Measurements from ENCODE around the gene RAPGEF1.

RAPGEF1 gene

DNA sequence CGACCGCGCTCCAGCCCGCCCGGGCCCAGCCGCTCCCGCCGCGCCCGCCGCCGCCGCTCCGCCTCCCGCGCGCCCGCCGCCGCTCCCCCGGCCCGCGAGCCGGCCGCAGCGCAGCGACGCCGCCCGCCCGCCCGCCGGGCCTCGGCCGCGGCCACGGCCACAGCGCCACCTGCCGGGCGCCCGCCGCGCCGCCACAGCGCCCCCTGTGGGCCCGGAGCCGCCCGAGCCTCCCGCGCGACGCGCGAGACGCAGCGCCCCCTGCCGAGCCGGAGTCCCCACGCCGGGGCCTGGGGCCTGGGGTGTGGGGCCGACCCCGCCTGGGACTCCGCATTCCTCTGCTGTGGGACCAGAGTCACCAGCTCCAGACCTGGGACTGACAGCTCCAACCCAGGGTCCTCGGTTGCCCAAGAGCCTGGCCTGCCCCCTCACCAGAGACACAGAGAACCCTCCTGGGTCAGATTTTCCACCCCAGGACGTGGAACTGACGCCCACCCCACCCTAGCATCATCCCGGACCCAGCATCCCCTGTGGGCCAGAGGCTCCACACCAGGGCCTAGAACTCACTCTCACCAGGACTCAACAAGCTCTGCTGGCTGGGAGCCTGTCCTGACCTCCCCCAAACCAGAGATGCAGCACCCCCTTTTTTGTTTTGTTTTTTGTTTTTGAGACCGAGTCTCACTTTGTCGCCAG is at the start of gene RAPGEF1:
TSS of gene RAPGEF1 (minus strand) at position 118 of the 690 bp plus-strand sequence. CDS start 246 bp downstream, outside the sequence.
- H3K4me3 ChIP-seq (ENCODE audit: low read depth, low read length): peak within 1 kb of the TSS; percentile 62
- TF ChIP-seq CTCF (conservative IDR thresholded peaks at IDR 0.05; ENCODE audit: low read depth, low read length): peak; percentile 60
- no peak for DNase-seq (ENCODE audit: low read depth)

GRCh38 chr9:131788851-131789250 is 49.0 kb upstream of the RAPGEF1 start:
- no peak for TF ChIP-seq CTCF (conservative IDR thresholded peaks at IDR 0.05; ENCODE audit: low read depth, low read length)
- no peak for DNase-seq (ENCODE audit: low read depth)
- no peak overlapping the region for H3K4me3 ChIP-seq (ENCODE audit: low read depth, low read length)

- no peak overlapping the region for H3K4me3 ChIP-seq (ENCODE audit: low read depth, low read length)
- no peak for DNase-seq (ENCODE audit: low read depth)
- TF ChIP-seq CTCF (conservative IDR thresholded peaks at IDR 0.05; ENCODE audit: low read depth, low read length): no peak
Measured at GRCh38 chr9:131787838-131788237, 48.0 kb upstream of the RAPGEF1 start.

GRCh38 chr9:131784748-131785501 is 45.0 kb upstream of the RAPGEF1 start:
- DNase-seq (ENCODE audit: low read depth): no peak
- TF ChIP-seq CTCF (conservative IDR thresholded peaks at IDR 0.05; ENCODE audit: low read depth, low read length): no peak
- no peak overlapping the region for H3K4me3 ChIP-seq (ENCODE audit: low read depth, low read length)

DNA sequence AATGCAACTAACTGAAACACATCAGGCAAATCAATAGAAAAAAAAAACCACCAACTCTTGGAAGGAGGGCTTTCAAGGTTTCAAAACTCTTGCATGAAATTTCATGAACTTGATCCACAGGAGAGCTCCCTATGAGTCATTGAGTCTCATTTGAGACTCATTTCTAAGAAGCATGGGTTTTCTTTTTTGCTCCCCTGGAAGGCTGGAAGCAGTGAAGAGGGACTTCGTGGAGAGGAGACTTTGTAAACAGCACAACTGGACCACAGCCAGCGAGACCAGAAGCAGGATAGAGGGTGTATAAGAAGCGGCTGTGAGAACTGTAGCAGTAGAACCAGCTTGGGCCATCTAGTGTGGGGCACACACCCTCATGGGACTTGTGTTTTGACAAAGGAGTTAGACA is 41.2 kb upstream of the RAPGEF1 start:
- DNase-seq (ENCODE audit: low read depth): peak; percentile 62
- H3K4me3 ChIP-seq (ENCODE audit: low read depth, low read length): no peak overlapping the region
- TF ChIP-seq CTCF (conservative IDR thresholded peaks at IDR 0.05; ENCODE audit: low read depth, low read length): no peak

- peak; percentile 62 for DNase-seq (ENCODE audit: low read depth)
- H3K4me3 ChIP-seq (ENCODE audit: low read depth, low read length): no peak overlapping the region
Measured at GRCh38 chr9:131776473-131776872, 36.6 kb upstream of the RAPGEF1 start.

More at GRCh38 chr9:131776473-131776872, 36.6 kb upstream of the RAPGEF1 start:
- TF ChIP-seq CTCF (conservative IDR thresholded peaks at IDR 0.05; ENCODE audit: low read depth, low read length): no peak
